Measurements from ENCODE around the gene CAPN15.

Gene CAPN15

DNA sequence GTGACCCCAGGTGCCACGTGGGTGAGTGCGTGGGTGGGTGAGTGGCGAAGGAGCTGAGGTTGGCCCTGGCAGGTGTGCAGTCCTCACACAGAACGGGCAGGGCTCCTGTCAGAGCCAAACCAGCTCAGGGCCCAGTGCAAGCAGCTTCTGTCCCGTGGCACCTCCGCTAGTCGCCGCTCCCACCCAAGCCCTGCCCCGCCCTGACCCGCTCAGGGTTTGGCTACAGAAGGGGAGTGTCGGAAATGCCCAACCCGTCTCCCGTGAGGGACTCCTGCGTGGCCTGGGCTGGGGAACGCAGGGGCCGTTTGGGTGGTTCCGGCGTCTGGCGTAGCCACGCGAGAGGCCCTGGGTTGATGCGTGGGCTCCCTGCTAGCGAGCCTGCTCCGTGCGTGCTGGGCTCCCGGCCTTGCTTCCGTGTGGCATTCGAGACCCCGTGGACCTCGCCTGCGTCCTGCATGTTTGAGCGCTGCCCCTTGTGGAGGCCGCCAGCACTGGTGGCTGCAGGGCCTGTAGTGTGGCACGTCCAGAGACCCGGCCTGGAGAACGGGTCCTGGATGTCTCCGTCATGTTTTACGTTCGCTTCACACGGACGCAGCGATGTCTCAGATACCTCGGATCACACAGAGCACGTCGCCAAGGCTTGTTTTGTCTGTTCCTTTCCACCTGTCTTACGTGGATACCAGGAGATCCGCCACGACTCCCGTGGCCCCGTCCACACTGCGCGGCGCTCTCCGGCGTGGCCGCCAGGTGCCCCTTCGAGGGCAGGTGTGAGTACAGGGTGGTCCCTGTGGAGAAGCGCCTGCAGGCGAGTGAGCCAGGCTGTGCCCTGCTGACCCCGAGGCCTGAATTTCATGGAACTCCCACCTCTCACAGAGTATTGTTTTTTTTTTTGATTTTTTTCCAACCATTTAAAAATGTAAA, 10.2 kb downstream of the CAPN15 start:
- Histone ChIP-seq H3K36me3 (ENCODE audit: control insufficient read depth, insufficient read depth, low read length) (peaks cover 48% of the 10 kb centered on the region), H3K4me3 (ENCODE audit: extremely low read depth, insufficient read depth, low read length, poor library complexity, severe bottlenecking) (no peak overlapping the region), H3K27ac (ENCODE audit: low read depth, low read length, severe bottlenecking) (no peak overlapping the region), H3K4me1 (ENCODE audit: control insufficient read depth, insufficient read depth, low read length, poor library complexity, severe bottlenecking) (peaks cover 26% of the 10 kb centered on the region), H3K9me3 (ENCODE audit: control insufficient read depth, low read length) (no peaks in the 10 kb centered on the region)
- WGBS, 2 experiments (ENCODE audit: insufficient coverage in 2 of 2), result 95 to 96% methylated on average over 52 to 56 of the region's 60 CpGs

DNA sequence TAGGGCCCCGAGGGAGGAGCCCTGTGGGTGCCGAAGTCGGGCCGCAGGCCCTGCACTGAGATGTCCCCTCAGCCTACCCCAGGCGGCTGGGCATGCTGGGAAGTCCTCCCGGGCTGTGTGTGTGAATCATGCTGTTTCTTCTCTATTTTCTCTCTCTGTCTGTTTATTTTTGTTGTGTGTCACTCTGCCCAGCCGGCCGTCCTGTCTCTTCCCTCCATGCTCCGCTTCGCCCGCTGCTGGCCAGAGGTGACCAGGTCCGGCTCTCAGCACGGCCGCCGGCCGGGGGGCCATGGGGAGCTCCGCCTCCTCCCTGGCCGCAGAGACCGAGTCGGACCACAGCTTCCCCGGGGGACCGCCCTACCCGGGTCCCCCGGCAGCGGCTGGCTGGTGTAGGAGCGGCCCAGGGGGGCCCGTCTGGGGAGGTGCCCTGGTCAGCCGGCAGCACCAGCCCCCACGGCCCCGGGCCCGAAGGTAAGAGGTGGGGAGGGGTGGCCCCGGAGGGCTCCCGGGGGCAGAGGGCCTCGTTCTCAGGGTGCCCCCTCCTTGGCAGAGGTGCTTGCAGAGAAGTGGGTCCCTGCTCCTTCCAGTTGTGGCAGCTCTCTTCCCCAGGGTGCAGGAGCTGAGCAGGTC, 12.5 kb downstream of the CAPN15 start:
- Histone ChIP-seq H3K36me3 (ENCODE audit: control insufficient read depth, insufficient read depth, low read length) (peaks cover 49% of the 10 kb centered on the region), H3K4me3 (ENCODE audit: extremely low read depth, insufficient read depth, low read length, poor library complexity, severe bottlenecking) (no peak overlapping the region), H3K4me1 (ENCODE audit: control insufficient read depth, insufficient read depth, low read length, poor library complexity, severe bottlenecking) (peaks cover 16% of the 10 kb centered on the region), H3K27ac (ENCODE audit: low read depth, low read length, severe bottlenecking) (no peak overlapping the region), H3K9me3 (ENCODE audit: control insufficient read depth, low read length) (no peaks in the 10 kb centered on the region)
- 94 to 97% methylated on average over 19 to 28 of the region's 34 CpGs for WGBS, 2 experiments (ENCODE audit: insufficient coverage in 2 of 2)

DNA sequence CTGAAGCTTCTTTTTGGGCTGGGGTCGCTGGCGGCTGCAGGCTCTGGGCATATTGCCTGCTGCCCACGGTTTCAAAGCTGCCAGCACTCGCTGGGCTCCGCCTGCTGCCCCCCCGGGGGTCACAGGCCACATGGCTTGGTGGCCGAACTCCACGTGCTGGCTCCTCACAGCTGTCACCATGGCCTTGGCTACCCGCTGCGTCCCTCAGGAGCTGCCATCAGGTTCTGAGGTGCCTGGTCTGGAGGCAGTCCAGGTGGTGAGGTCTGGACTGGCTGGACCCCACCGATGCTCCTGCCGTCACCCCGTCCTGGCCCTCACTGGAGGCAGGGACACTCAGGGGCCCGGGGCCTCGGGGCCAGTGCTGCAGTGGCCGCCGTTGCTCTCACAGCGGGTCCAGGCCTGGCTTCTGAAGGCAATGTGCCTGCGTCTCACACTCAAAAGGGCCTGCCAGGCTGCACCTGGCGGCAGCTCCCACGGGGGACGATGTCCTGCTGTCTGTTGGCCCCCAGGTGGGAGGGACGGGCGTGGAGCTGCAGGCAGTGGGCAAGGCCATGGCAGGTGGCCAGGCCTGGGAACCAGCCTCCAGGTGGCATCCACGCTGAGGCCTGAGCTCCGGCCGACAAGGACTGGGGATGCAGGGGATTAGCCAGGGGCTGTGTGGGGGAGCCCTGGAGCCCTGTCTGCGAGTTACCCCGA, 13.3 kb downstream of the CAPN15 start:
- no peak overlapping the region for H3K27ac ChIP-seq (ENCODE audit: low read depth, low read length, severe bottlenecking)
- H3K9me3 ChIP-seq (ENCODE audit: control insufficient read depth, low read length), result no peaks in the 10 kb centered on the region
- peaks cover 49% of the 10 kb centered on the region for H3K36me3 ChIP-seq (ENCODE audit: control insufficient read depth, insufficient read depth, low read length)
- H3K4me1 ChIP-seq (ENCODE audit: control insufficient read depth, insufficient read depth, low read length, poor library complexity, severe bottlenecking), result peaks cover 10% of the 10 kb centered on the region
- 94 to 96% methylated on average over 24 to 28 of the region's 29 CpGs for WGBS, 2 experiments (ENCODE audit: insufficient coverage in 2 of 2)
- no peak overlapping the region for H3K4me3 ChIP-seq (ENCODE audit: extremely low read depth, insufficient read depth, low read length, poor library complexity, severe bottlenecking)

DNA sequence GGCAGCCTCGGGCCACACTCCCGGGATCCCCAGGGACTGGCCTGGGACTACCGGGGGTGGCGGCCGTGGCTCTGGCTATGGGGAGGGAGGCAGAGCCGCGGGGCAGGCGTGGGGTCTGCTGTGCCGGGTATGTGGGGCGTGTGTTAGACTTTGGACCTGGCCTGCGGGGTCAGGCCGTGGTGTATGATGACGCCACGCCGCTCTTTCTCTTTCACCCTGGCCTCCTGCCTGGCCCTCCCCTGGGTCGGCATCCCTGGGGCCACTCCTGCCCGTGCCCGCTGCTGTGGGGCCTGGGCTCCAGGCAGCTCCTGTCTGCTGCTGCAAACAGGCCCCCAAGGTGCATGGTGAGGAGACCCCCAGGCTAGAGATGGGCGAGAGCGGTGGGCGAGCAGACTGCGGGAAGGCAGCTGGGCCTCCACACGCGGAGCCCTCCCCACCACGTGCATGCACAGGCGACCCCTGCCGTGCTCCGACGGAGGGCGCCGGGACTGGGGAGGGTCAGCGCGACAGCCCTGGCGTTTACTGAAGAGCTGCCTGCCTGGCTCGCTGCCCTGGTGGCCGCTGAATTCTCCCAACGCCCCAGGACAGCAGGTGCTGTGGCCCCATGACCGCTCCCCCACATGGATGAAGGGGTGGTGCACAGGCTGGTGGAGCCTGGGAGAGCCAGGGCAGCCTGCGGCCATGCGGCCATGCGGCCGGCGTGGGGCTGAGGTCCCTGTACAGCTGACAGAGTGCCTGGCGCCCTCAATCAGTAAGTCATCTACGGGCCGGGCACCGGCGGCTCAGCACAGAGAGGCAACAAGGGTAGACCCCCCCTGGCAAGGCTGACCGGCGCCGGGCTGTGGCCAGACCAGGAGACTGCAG, 16.0 kb downstream of the CAPN15 start:
- H3K4me1 ChIP-seq (ENCODE audit: control insufficient read depth, insufficient read depth, low read length, poor library complexity, severe bottlenecking), result peaks cover 10% of the 10 kb centered on the region
- no peak overlapping the region for H3K27ac ChIP-seq (ENCODE audit: low read depth, low read length, severe bottlenecking)
- H3K36me3 ChIP-seq (ENCODE audit: control insufficient read depth, insufficient read depth, low read length), result peaks cover 35% of the 10 kb centered on the region
- 95 to 97% methylated on average over 49 to 51 of the region's 51 CpGs for WGBS, 2 experiments (ENCODE audit: insufficient coverage in 2 of 2)
- H3K9me3 ChIP-seq (ENCODE audit: control insufficient read depth, low read length), result no peaks in the 10 kb centered on the region
- H3K4me3 ChIP-seq (ENCODE audit: extremely low read depth, insufficient read depth, low read length, poor library complexity, severe bottlenecking), result no peak overlapping the region

DNA sequence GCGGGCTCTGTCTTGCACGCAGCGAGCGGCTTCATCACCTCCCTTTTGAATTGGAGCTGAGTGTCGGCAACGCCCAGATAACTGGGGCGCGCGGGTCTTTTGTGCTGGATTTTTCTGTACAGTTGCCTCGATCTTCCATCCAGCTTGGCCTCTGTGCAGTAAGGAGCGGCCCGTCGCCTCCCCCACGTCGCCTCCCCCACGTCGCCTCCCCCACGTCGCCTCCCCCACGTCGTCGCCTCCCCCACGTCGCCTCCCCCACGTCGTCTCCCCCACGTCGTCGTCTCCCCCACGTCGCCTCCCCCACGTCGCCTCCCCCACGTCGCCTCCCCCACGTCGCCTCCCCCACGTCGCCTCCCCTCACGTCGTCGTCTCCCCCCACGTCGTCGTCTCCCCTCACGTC, 17.0 kb downstream of the CAPN15 start:
- no peak overlapping the region for H3K4me3 ChIP-seq (ENCODE audit: extremely low read depth, insufficient read depth, low read length, poor library complexity, severe bottlenecking)
- no peaks in the 10 kb centered on the region for H3K9me3 ChIP-seq (ENCODE audit: control insufficient read depth, low read length)
- H3K4me1 ChIP-seq (ENCODE audit: control insufficient read depth, insufficient read depth, low read length, poor library complexity, severe bottlenecking), result peaks cover 6% of the 10 kb centered on the region
- 89 to 92% methylated on average over 14 to 20 of the region's 46 CpGs for WGBS, 2 experiments (ENCODE audit: insufficient coverage in 2 of 2)
- H3K27ac ChIP-seq (ENCODE audit: low read depth, low read length, severe bottlenecking), result no peak overlapping the region
- H3K36me3 ChIP-seq (ENCODE audit: control insufficient read depth, insufficient read depth, low read length), result peaks cover 36% of the 10 kb centered on the region

DNA sequence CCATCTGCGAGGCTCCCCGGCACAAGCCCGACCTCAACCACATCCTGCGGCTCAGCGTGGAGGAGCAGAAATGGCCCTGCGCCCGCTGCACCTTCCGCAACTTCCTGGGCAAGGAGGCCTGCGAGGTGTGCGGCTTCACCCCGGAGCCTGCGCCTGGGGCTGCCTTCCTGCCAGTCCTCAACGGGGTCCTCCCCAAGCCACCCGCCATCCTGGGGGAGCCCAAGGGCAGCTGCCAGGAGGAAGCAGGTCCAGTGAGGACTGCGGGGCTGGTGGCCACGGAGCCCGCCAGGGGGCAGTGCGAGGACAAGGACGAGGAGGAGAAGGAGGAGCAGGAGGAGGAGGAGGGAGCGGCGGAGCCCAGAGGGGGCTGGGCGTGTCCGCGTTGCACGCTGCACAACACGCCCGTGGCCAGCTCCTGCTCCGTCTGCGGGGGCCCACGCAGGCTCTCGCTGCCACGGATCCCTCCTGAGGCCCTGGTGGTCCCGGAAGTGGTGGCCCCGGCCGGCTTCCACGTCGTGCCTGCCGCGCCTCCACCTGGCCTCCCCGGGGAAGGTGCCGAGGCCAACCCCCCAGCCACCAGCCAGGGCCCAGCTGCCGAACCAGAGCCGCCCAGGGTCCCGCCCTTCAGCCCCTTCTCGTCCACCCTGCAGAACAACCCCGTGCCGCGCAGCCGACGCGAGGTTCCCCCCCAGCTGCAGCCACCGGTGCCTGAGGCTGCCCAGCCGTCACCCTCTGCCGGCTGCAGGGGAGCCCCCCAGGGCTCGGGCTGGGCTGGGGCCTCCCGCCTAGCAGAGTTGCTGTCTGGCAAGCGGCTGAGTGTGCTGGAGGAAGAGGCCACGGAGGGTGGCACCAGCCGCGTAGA, 19.6 kb downstream of the CAPN15 start:
- Histone ChIP-seq H3K36me3 (ENCODE audit: control insufficient read depth, insufficient read depth, low read length) (peaks cover 33% of the 10 kb centered on the region), H3K4me3 (ENCODE audit: extremely low read depth, insufficient read depth, low read length, poor library complexity, severe bottlenecking) (no peak overlapping the region), H3K27ac (ENCODE audit: low read depth, low read length, severe bottlenecking) (no peak overlapping the region), H3K9me3 (ENCODE audit: control insufficient read depth, low read length) (no peaks in the 10 kb centered on the region), H3K4me1 (ENCODE audit: control insufficient read depth, insufficient read depth, low read length, poor library complexity, severe bottlenecking) (no peaks in the 10 kb centered on the region)
- WGBS, 2 experiments (ENCODE audit: insufficient coverage in 2 of 2), result 85 to 89% methylated on average over 48 of the region's 60 CpGs

DNA sequence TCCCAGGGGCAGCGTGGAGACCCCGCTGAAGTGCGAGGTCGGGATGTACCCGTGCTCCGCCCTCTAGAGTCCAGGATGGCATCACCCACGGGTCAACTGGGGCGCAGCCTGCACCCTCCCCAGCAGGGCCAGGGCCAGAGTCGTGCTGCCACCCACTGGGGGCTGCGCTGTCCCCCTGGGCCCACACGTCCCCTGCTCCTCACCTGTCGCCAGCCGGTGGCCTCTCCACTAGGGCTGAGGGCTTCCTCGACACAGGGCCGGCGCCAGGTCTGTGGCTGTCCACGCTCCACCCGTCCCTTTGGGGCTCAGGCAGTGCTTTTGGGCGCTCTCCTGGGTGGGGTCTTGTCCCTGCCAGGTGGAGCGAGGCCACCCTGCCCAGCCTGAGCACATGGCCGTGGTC, 21.1 kb downstream of the CAPN15 start:
- WGBS, 2 experiments (ENCODE audit: insufficient coverage in 2 of 2), result 96% methylated on average over 18 to 21 of the region's 21 CpGs

DNA sequence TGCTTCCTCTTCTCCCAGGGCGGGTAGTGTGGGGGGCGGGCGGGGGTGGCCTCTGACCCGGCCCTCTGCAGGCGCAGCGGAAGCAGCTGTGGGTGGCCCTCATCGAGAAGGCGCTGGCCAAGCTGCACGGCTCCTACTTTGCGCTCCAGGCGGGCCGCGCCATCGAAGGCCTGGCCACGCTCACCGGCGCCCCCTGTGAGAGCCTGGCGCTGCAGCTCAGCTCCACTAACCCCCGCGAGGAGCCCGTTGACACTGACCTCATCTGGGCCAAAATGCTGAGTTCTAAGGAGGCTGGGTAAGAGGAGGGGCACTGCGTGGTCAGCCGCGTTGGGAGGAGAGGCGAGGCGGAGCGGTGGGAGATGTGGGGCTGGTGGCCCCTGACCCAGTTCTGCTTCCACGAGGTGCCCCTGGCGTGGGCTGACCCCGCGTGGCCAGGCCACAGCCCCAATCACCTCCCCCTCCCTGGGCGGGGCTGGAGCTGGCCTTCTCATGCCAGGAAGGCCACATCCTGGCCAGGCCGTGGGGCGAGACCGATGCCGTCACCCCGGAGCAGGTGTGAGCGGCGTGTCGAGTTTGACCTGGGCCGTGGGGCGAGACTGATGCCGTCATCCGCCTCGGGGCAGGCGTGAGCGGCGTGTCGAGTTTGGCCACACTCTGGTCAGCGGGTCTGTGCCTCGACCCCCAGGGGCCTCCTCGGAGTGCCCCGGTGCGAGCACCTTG, 22.2 kb downstream of the CAPN15 start:
- no peak overlapping the region for H3K27ac ChIP-seq (ENCODE audit: low read depth, low read length, severe bottlenecking)
- H3K4me1 ChIP-seq (ENCODE audit: control insufficient read depth, insufficient read depth, low read length, poor library complexity, severe bottlenecking), result peaks cover 7% of the 10 kb centered on the region
- no peak overlapping the region for H3K4me3 ChIP-seq (ENCODE audit: extremely low read depth, insufficient read depth, low read length, poor library complexity, severe bottlenecking)
- 97% methylated on average over 47 to 54 of the region's 54 CpGs for WGBS, 2 experiments (ENCODE audit: insufficient coverage in 2 of 2)
- no peaks in the 10 kb centered on the region for H3K9me3 ChIP-seq (ENCODE audit: control insufficient read depth, low read length)
- peaks cover 32% of the 10 kb centered on the region for H3K36me3 ChIP-seq (ENCODE audit: control insufficient read depth, insufficient read depth, low read length)

More for the DNA sequence above, 21.1 kb downstream of the CAPN15 start:
- Histone ChIP-seq H3K27ac (ENCODE audit: low read depth, low read length, severe bottlenecking) (no peak overlapping the region), H3K4me1 (ENCODE audit: control insufficient read depth, insufficient read depth, low read length, poor library complexity, severe bottlenecking) (no peaks in the 10 kb centered on the region), H3K4me3 (ENCODE audit: extremely low read depth, insufficient read depth, low read length, poor library complexity, severe bottlenecking) (no peak overlapping the region), H3K9me3 (ENCODE audit: control insufficient read depth, low read length) (no peaks in the 10 kb centered on the region), H3K36me3 (ENCODE audit: control insufficient read depth, insufficient read depth, low read length) (peaks cover 34% of the 10 kb centered on the region)

DNA sequence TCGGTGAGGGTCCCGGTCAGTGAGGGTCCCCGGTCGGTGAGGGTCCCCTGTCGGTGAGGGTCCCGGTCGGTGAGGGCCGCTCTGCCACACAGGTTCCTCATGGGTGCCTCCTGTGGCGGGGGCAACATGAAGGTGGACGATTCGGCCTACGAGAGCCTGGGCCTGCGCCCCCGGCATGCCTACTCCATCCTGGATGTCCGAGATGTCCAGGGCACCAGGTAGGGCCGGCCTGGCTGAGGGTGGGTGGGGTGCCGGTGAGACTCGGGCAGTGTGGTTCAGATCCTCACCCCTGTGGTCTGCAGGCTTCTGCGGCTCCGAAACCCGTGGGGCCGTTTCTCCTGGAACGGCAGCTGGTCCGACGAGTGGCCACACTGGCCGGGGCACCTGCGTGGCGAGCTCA, 23.7 kb downstream of the CAPN15 start:
- WGBS, 2 experiments (ENCODE audit: insufficient coverage in 2 of 2), result 96% methylated on average over 21 to 25 of the region's 28 CpGs

More for the DNA sequence above, 23.7 kb downstream of the CAPN15 start:
- Histone ChIP-seq H3K36me3 (ENCODE audit: control insufficient read depth, insufficient read depth, low read length) (peaks cover 32% of the 10 kb centered on the region), H3K4me3 (ENCODE audit: extremely low read depth, insufficient read depth, low read length, poor library complexity, severe bottlenecking) (no peak overlapping the region), H3K9me3 (ENCODE audit: control insufficient read depth, low read length) (no peaks in the 10 kb centered on the region), H3K4me1 (ENCODE audit: control insufficient read depth, insufficient read depth, low read length, poor library complexity, severe bottlenecking) (peaks cover 10% of the 10 kb centered on the region), H3K27ac (ENCODE audit: low read depth, low read length, severe bottlenecking) (no peak overlapping the region)
